ENCODE data around the gene BRINP1.

The BRINP1 gene

GRCh38 chr9:119343059-119343990 lies 25.9 kb downstream of the BRINP1 start (continued):
- TF ChIP-seq TSHZ1 (tag by site-specific recombination; IDR thresholded peaks at IDR 0.05; ENCODE audit: borderline replicate concordance) (no peak), OVOL3 (tag by site-specific recombination; IDR thresholded peaks at IDR 0.05) (no peak), ZNF596 (tag by site-specific recombination; IDR thresholded peaks at IDR 0.05) (no peak), ZXDB (tag by site-specific recombination; IDR thresholded peaks at IDR 0.05) (no peak), ZFP37 (tag by site-specific recombination; IDR thresholded peaks at IDR 0.05) (no peak)

DNA sequence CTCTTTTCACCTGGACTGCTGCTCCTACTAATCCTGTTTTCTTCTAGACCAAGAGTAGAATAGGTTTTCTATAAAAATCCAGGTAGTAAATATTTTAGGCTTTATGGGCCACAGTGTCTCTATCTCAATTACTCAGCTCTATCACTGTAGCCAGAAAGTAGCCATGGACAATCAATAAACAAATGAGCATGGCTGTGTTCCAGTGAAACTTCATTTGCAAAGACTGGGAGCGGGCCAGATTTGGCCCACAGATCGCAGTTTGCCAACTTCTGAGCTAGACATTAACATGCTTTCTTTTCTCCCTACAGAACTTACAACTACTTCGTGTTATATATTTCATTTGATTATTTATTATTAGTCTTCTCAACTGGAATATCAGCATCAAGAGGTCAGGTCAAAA lies 30.2 kb downstream of the BRINP1 start:
- ChIA-PET POLR2A (interaction anchor here (0.6 kb wide), 1 partner anchor 8 kb away, joined by 3 read pairs; no protein-coding TSS in a partner anchor), CTCF (no interaction called here)
- H3K9me3 ChIP-seq (ENCODE audit: control insufficient read depth, insufficient read depth, low read depth, low read length): no peaks in the 10 kb centered on the region
- TF ChIP-seq ZNF510 (tag by site-specific recombination; IDR thresholded peaks at IDR 0.05; ENCODE audit: insufficient replicate concordance) (no peak), ZBTB1 (tag by site-specific recombination; IDR thresholded peaks at IDR 0.05) (no peak), ZNF555 (tag by site-specific recombination; conservative IDR thresholded peaks at IDR 0.05) (no peak)
- no peaks in the 10 kb centered on the region for H3K4me1 ChIP-seq (ENCODE audit: control insufficient read depth, insufficient read depth, low read length)
- no peak overlapping the region for H3K27ac ChIP-seq (ENCODE audit: extremely low read depth, low read depth, low read length)
- no peaks in the 10 kb centered on the region for H3K36me3 ChIP-seq (ENCODE audit: control insufficient read depth in 2 of 2, insufficient read depth in 1 of 2, low read length in 2 of 2)
- H3K4me3 ChIP-seq (ENCODE audit: low read depth, low read length): no peak overlapping the region

- no peaks in the 10 kb centered on the region for H3K9me3 ChIP-seq (ENCODE audit: control insufficient read depth, insufficient read depth, low read depth, low read length)
- H3K4me3 ChIP-seq (ENCODE audit: low read depth, low read length): no peak overlapping the region
- POLR2A ChIA-PET: no interaction called here
- H3K27ac ChIP-seq (ENCODE audit: extremely low read depth, low read depth, low read length): no peak overlapping the region
- H3K4me1 ChIP-seq (ENCODE audit: control insufficient read depth, insufficient read depth, low read length): no peaks in the 10 kb centered on the region
- CTCF ChIA-PET: no interaction called here
- H3K36me3 ChIP-seq (ENCODE audit: control insufficient read depth in 2 of 2, insufficient read depth in 1 of 2, low read length in 2 of 2): no peaks in the 10 kb centered on the region
- TF ChIP-seq HOXC10 (CRISPR knock-in tag; IDR thresholded peaks at IDR 0.05): no peak
- TF ChIP-seq, protein P1, sequence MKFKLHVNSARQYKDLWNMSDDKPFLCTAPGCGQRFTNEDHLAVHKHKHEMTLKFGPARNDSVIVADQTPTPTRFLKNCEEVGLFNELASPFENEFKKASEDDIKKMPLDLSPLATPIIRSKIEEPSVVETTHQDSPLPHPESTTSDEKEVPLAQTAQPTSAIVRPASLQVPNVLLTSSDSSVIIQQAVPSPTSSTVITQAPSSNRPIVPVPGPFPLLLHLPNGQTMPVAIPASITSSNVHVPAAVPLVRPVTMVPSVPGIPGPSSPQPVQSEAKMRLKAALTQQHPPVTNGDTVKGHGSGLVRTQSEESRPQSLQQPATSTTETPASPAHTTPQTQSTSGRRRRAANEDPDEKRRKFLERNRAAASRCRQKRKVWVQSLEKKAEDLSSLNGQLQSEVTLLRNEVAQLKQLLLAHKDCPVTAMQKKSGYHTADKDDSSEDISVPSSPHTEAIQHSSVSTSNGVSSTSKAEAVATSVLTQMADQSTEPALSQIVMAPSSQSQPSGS (tag by site-specific recombination; IDR thresholded peaks at IDR 0.05; ENCODE audit: low read depth): no peak
- no peak for TF ChIP-seq ZNF366 (tag by site-specific recombination; conservative IDR thresholded peaks at IDR 0.05)
- TF ChIP-seq ZBTB17 (tag by site-specific recombination; IDR thresholded peaks at IDR 0.05): no peak
Measured at GRCh38 chr9:119337573-119337972, 31.7 kb downstream of the BRINP1 start.

GRCh38 chr9:119334745-119335144 lies 34.5 kb downstream of the BRINP1 start:
- no peaks in the 10 kb centered on the region for H3K9me3 ChIP-seq (ENCODE audit: control insufficient read depth, insufficient read depth, low read depth, low read length)
- no peaks in the 10 kb centered on the region for H3K36me3 ChIP-seq (ENCODE audit: control insufficient read depth in 2 of 2, insufficient read depth in 1 of 2, low read length in 2 of 2)
- no peaks in the 10 kb centered on the region for H3K4me1 ChIP-seq (ENCODE audit: control insufficient read depth, insufficient read depth, low read length)
- POLR2A ChIA-PET: no interaction called here
- CTCF ChIA-PET: no interaction called here
- H3K27ac ChIP-seq (ENCODE audit: extremely low read depth, low read depth, low read length): no peak overlapping the region
- no peak overlapping the region for H3K4me3 ChIP-seq (ENCODE audit: low read depth, low read length)
- TF ChIP-seq, protein P2, sequence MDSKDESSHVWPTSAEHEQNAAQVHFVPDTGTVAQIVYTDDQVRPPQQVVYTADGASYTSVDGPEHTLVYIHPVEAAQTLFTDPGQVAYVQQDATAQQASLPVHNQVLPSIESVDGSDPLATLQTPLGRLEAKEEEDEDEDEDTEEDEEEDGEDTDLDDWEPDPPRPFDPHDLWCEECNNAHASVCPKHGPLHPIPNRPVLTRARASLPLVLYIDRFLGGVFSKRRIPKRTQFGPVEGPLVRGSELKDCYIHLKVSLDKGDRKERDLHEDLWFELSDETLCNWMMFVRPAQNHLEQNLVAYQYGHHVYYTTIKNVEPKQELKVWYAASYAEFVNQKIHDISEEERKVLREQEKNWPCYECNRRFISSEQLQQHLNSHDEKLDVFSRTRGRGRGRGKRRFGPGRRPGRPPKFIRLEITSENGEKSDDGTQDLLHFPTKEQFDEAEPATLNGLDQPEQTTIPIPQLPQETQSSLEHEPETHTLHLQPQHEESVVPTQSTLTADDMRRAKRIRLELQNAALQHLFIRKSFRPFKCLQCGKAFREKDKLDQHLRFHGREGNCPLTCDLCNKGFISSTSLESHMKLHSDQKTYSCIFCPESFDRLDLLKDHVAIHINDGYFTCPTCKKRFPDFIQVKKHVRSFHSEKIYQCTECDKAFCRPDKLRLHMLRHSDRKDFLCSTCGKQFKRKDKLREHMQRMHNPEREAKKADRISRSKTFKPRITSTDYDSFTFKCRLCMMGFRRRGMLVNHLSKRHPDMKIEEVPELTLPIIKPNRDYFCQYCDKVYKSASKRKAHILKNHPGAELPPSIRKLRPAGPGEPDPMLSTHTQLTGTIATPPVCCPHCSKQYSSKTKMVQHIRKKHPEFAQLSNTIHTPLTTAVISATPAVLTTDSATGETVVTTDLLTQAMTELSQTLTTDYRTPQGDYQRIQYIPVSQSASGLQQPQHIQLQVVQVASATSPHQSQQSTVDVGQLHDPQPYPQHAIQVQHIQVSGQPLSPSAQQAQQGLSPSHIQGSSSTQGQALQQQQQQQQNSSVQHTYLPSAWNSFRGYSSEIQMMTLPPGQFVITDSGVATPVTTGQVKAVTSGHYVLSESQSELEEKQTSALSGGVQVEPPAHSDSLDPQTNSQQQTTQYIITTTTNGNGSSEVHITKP (tag by site-specific recombination; IDR thresholded peaks at IDR 0.05): no peak
- TF ChIP-seq ZNF248 (tag by site-specific recombination; IDR thresholded peaks at IDR 0.05): no peak
- TF ChIP-seq, protein P3, sequence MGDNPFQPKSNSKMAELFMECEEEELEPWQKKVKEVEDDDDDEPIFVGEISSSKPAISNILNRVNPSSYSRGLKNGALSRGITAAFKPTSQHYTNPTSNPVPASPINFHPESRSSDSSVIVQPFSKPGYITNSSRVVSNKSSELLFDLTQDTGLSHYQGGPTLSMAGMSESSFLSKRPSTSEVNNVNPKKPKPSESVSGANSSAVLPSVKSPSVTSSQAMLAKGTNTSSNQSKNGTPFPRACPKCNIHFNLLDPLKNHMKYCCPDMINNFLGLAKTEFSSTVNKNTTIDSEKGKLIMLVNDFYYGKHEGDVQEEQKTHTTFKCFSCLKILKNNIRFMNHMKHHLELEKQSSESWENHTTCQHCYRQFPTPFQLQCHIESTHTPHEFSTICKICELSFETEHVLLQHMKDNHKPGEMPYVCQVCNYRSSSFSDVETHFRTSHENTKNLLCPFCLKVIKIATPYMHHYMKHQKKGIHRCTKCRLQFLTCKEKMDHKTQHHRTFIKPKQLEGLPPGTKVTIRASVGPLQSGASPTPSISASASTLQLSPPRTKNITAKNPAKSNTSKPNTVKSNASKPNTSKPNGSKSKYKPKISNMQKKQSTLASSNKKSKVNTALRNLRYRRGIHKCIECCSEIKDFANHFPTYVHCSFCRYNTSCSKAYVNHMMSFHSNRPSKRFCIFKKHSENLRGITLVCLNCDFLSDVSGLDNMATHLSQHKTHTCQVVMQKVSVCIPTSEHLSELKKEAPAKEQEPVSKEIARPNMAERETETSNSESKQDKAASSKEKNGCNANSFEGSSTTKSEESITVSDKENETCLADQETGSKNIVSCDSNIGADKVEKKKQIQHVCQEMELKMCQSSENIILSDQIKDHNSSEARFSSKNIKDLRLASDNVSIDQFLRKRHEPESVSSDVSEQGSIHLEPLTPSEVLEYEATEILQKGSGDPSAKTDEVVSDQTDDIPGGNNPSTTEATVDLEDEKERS (tag by site-specific recombination; IDR thresholded peaks at IDR 0.05): no peak
- no peak for TF ChIP-seq ZBTB48 (tag by site-specific recombination; IDR thresholded peaks at IDR 0.05)
- no peak for TF ChIP-seq ZNF184 (tag by site-specific recombination; IDR thresholded peaks at IDR 0.05)
